ENCODE results near the gene SLC31A1.
A peak's percentile ranks its signal among the peaks of the same experiment; 100 is the strongest.
"Not testable (repeated sequence)": the region's sequence is repeated elsewhere in the genome, so short reads cannot be mapped to it uniquely, and the experiment has no call there.

Gene SLC31A1

GRCh38 chr9:113266174-113266573, 44.8 kb downstream of the SLC31A1 start:
- DNase-seq (ENCODE audit: low read depth), result no peak

GRCh38 chr9:113267911-113268566, 46.7 kb downstream of the SLC31A1 start:
- DNase-seq (ENCODE audit: low read depth), result no peak

- DNase-seq (ENCODE audit: low read depth), result no peak
Measured at GRCh38 chr9:113269355-113269754, 48.0 kb downstream of the SLC31A1 start.

GRCh38 chr9:113269871-113270270, 48.5 kb downstream of the SLC31A1 start:
- DNase-seq (ENCODE audit: low read depth), result no peak

GRCh38 chr9:113274474-113275156, 53.3 kb downstream of the SLC31A1 start:
- DNase-seq (ENCODE audit: low read depth), result peak; percentile 31

- peak; percentile 89 for DNase-seq (ENCODE audit: low read depth)
Measured at GRCh38 chr9:113275157-113276131, 54.1 kb downstream of the SLC31A1 start, which contains the start of the genes CDC26 and PRPF4. TSS of gene CDC26 (minus strand) at chr9:113275572. CDS start at chr9:113272507, 3,065 bp downstream. TSS of gene PRPF4 (plus strand) at chr9:113275658. CDS start at chr9:113275744, 86 bp downstream.

GRCh38 chr9:113278840-113279239, 57.5 kb downstream of the SLC31A1 start:
- DNase-seq (ENCODE audit: low read depth), result no peak

GRCh38 chr9:113281356-113281755, 60.0 kb downstream of the SLC31A1 start:
- no peak for DNase-seq (ENCODE audit: low read depth)

- DNase-seq (ENCODE audit: low read depth), result no peak
Measured at GRCh38 chr9:113289091-113289490, 67.7 kb downstream of the SLC31A1 start.

GRCh38 chr9:113290052-113290607, 68.8 kb downstream of the SLC31A1 start:
- DNase-seq (ENCODE audit: low read depth), result no peak

GRCh38 chr9:113293285-113293878, 72.0 kb downstream of the SLC31A1 start:
- peak; percentile 25 for DNase-seq (ENCODE audit: low read depth)

GRCh38 chr9:113296247-113296646, 74.9 kb downstream of the SLC31A1 start:
- DNase-seq (ENCODE audit: low read depth), result not testable (repeated sequence)

GRCh38 chr9:113296796-113297558, 75.6 kb downstream of the SLC31A1 start:
- DNase-seq (ENCODE audit: low read depth), result no peak

- no peak for DNase-seq (ENCODE audit: low read depth)
Measured at GRCh38 chr9:113298311-113298710, 77.0 kb downstream of the SLC31A1 start.

- DNase-seq (ENCODE audit: low read depth), result no peak
Measured at GRCh38 chr9:113298924-113299770, 77.8 kb downstream of the SLC31A1 start.

GRCh38 chr9:113299800-113300292, 78.5 kb downstream of the SLC31A1 start:
- no peak for DNase-seq (ENCODE audit: low read depth)

- no peak for DNase-seq (ENCODE audit: low read depth)
Measured at GRCh38 chr9:113301548-113301947, 80.2 kb downstream of the SLC31A1 start.

- DNase-seq (ENCODE audit: low read depth), result no peak
Measured at GRCh38 chr9:113302792-113303418, 81.6 kb downstream of the SLC31A1 start, which contains the start of gene RNF183. TSS of gene RNF183 (minus strand) at chr9:113303376. CDS start at chr9:113298184, 5,192 bp downstream.

- DNase-seq (ENCODE audit: low read depth), result no peak
Measured at GRCh38 chr9:113306566-113306965, 85.2 kb downstream of the SLC31A1 start.
